K562 (cell line): Measurements from ENCODE around the gene CCDC87. TPM values are rescaled to one million over a fixed set of nuclear protein-coding genes. Genes with fewer than 3 reads are reported as not detected.

Source experiments
- ATF1 ChIP-seq, 2 experiments: fragments of 450-650 bp in 1 of 2; IDR thresholded peaks; 2 replicates each; pipeline ENCODE4 v1.6.1; 2016; ENCODE audit warnings: missing compliant biosample characterization in 1 of 2, missing genetic modification characterization in 1 of 2
- ATF2 ChIP-seq: sonication (generic); formaldehyde crosslinking; IDR thresholded peaks from 2 replicates; pipeline ENCODE4 v1.8.1; 2022; ENCODE audit warnings: missing genetic modification reagents
- BHLHE40 ChIP-seq: IDR thresholded peaks from 2 replicates; pipeline ENCODE4 v1.6.1; 2011; ENCODE audit warnings: low read length, improper control_type of control experiment
- EHMT2 ChIP-seq: fragments of 450-650 bp; IDR thresholded peaks from 2 replicates; pipeline ENCODE4 v1.6.1; 2018; ENCODE audit warnings: antibody characterized with exemption
- GABPB1 ChIP-seq: sonication (generic); formaldehyde crosslinking; IDR thresholded peaks from 2 replicates; pipeline ENCODE4 v1.8.0; 2022; ENCODE audit warnings: mild to moderate bottlenecking, missing genetic modification reagents
- IRF2 ChIP-seq: sonication (generic); formaldehyde crosslinking; IDR thresholded peaks from 2 replicates; pipeline ENCODE4 v1.8.1; 2022; ENCODE audit warnings: mild to moderate bottlenecking, missing genetic modification reagents
- MAZ ChIP-seq, 2 experiments: fragments of 450-650 bp in 1 of 2; sonication (generic) in 1 of 2; formaldehyde crosslinking; IDR thresholded peaks in 1 of 2; conservative IDR thresholded peaks in 1 of 2; 2 replicates each; pipeline versions ENCODE4 v1.4.0 to v1.5.0; 2020; ENCODE audit warnings: mild to moderate bottlenecking in 1 of 2, missing genetic modification reagents in 1 of 2
- MYBL2 ChIP-seq, 2 experiments: fragments of 450-650 bp in 1 of 2; sonication (generic) in 1 of 2; formaldehyde crosslinking in 1 of 2; IDR thresholded peaks; 2 replicates each; pipeline versions ENCODE4 v1.6.1 to v1.8.1; 2017 to 2022; ENCODE audit warnings: borderline replicate concordance in 1 of 2, inconsistent platforms in 1 of 2, low read depth in 1 of 2, mild to moderate bottlenecking in 1 of 2, missing genetic modification reagents in 1 of 2, moderate library complexity in 1 of 2
- MYNN ChIP-seq, 2 experiments: sonication (generic); formaldehyde crosslinking in 1 of 2; IDR thresholded peaks; 2 replicates each; pipeline versions ENCODE4 v1.5.0 to v1.6.1; 2016 to 2020; ENCODE audit warnings: antibody characterized with exemption in 1 of 2, missing genetic modification reagents in 1 of 2
- NCOA2 ChIP-seq, 2 experiments: fragments of 450-650 bp; IDR thresholded peaks; 2 replicates each; pipeline ENCODE4 v1.6.1; 2018; ENCODE audit warnings: mild to moderate bottlenecking in 2 of 2, moderate library complexity in 1 of 2; ENCODE audit not compliant: partially characterized antibody in 2 of 2
- NFE2 ChIP-seq: IDR thresholded peaks from 2 replicates; pipeline ENCODE4 v1.6.1; 2014; ENCODE audit warnings: antibody characterized with exemption, low read depth
- NKRF ChIP-seq: fragments of 450-650 bp; IDR thresholded peaks from 2 replicates; pipeline ENCODE4 v1.6.1; 2016; ENCODE audit warnings: borderline replicate concordance
- PHB ChIP-seq: fragments of 250-450 bp; sonication (Bioruptor Pico); IDR thresholded peaks from 2 replicates; pipeline ENCODE4 v1.5.0; 2021
- SMARCE1 ChIP-seq: fragments of 450-650 bp; IDR thresholded peaks from 2 replicates; pipeline ENCODE4 v1.7.1; 2016; ENCODE audit warnings: mild to moderate bottlenecking
- ZNF143 ChIP-seq: sonication (generic); formaldehyde crosslinking; IDR thresholded peaks from 2 replicates; pipeline ENCODE4 v1.9.0; 2022; ENCODE audit warnings: mild to moderate bottlenecking, missing genetic modification reagents
- polyA plus RNA-seq, 8 experiments: library from polyadenylated mRNA; depleted of rRNA in 4 of 8; stranded (reverse) in 5 of 8; unstranded in 3 of 8; fragments of >200 nt; fragmentation: Nextera tagmentation in 2 of 8; fragmentation: Illumina TruSeq in 1 of 8; extraction: Ambion mirVana in 2 of 8; extraction: Trizol in 1 of 8; gene quantifications; 2 replicates each; pipeline versions ENCODE4 v1.2.1 to v1.2.3, GENCODE V29; 2011 to 2014; ENCODE audit warnings: inconsistent platforms in 1 of 8, missing spikeins in 1 of 8
- total RNA-seq, 7 experiments: library from RNA; depleted of rRNA in 6 of 7; stranded (reverse); fragments of >200 nt in 6 of 7; fragmentation: Illumina TruSeq in 2 of 7; extraction: Trizol in 2 of 7; gene quantifications; 2 replicates each; pipeline versions ENCODE4 v1.2.1 to v1.2.3, GENCODE V29; 2011 to 2021; ENCODE audit warnings: low replicate concordance in 1 of 7
- TF ChIP-seq, protein P1 (sequence below): fragments of 450-650 bp; IDR thresholded peaks from one replicate; pipeline ENCODE4 v1.6.1; 2018; ENCODE audit warnings: mild to moderate bottlenecking, moderate library complexity; ENCODE audit not compliant: partially characterized antibody
- TF ChIP-seq, protein P2 (sequence below), 2 experiments: fragments of 200-800 bp in 1 of 2; sonication (Bioruptor generic) in 1 of 2; sonication (generic) in 1 of 2; formaldehyde crosslinking in 1 of 2; IDR thresholded peaks in 1 of 2; conservative IDR thresholded peaks in 1 of 2; 2 replicates each; pipeline versions ENCODE4 v1.5.0 to v1.6.1; 2016 to 2020; ENCODE audit warnings: missing compliant biosample characterization in 1 of 2, missing genetic modification characterization in 1 of 2, missing genetic modification reagents in 1 of 2
- TF ChIP-seq, protein P3 (sequence below), 2 experiments: fragments of 450-650 bp; conservative IDR thresholded peaks; 2 replicates each; pipeline ENCODE4 v1.6.1; 2017; ENCODE audit warnings: mild to moderate bottlenecking in 2 of 2, moderate library complexity in 2 of 2

Gene CCDC87
- total and polyA plus RNA-seq, 9 of the 15 experiments (the other 6 are each of a cell fraction or from before 2014, with no cell fraction given): 0.03 to 0.44 (median 0.15) TPM; not detected in 1

- TF ChIP-seq, protein P1, sequence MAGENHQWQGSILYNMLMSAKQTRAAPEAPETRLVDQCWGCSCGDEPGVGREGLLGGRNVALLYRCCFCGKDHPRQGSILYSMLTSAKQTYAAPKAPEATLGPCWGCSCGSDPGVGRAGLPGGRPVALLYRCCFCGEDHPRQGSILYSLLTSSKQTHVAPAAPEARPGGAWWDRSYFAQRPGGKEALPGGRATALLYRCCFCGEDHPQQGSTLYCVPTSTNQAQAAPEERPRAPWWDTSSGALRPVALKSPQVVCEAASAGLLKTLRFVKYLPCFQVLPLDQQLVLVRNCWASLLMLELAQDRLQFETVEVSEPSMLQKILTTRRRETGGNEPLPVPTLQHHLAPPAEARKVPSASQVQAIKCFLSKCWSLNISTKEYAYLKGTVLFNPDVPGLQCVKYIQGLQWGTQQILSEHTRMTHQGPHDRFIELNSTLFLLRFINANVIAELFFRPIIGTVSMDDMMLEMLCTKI: no peak
- TF ChIP-seq, protein P2, sequence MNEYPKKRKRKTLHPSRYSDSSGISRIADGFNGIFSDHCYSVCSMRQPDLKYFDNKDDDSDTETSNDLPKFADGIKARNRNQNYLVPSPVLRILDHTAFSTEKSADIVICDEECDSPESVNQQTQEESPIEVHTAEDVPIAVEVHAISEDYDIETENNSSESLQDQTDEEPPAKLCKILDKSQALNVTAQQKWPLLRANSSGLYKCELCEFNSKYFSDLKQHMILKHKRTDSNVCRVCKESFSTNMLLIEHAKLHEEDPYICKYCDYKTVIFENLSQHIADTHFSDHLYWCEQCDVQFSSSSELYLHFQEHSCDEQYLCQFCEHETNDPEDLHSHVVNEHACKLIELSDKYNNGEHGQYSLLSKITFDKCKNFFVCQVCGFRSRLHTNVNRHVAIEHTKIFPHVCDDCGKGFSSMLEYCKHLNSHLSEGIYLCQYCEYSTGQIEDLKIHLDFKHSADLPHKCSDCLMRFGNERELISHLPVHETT (CRISPR knock-in tag; conservative IDR thresholded peaks at IDR 0.05 in 1 of 2, IDR thresholded peaks at IDR 0.05 in 1 of 2): 0 out of 4 replicates have a peak, but pooled peaks of 1 of the 2 experiments have one; percentile 43
- TF ChIP-seq MYBL2 (IDR thresholded peaks at IDR 0.05; ENCODE audit: low read depth) (no peak), MYBL2 (CRISPR knock-in tag; IDR thresholded peaks at IDR 0.05; ENCODE audit: borderline replicate concordance) (no peak), PHB (CRISPR knock-in tag) (no peak), GABPB1 (CRISPR knock-in tag) (no peak), IRF2 (CRISPR knock-in tag) (no peak), NKRF (no peak), MAZ (CRISPR knock-in tag; conservative IDR thresholded peaks at IDR 0.05 in 1 of 2, IDR thresholded peaks at IDR 0.05 in 1 of 2) (no peak), MYNN (IDR thresholded peaks at IDR 0.05) (no peak), MYNN (CRISPR knock-in tag; IDR thresholded peaks at IDR 0.05) (no peak), ATF1 (CRISPR knock-in tag; IDR thresholded peaks at IDR 0.05) (no peak), ATF1 (tag; IDR thresholded peaks at IDR 0.05) (no peak), SMARCE1 (0 out of 2 replicates have a peak, but pooled peaks have one; percentile 32), NCOA2 (IDR thresholded peaks at IDR 0.05; ENCODE audit: partially characterized antibody in 2 of 2) (no peak), NFE2 (peak; percentile 50), EHMT2 (no peak), BHLHE40 (0 out of 2 replicates have a peak, but pooled peaks have one; percentile 12), ATF2 (CRISPR knock-in tag) (no peak), ZNF143 (CRISPR knock-in tag) (no peak)
- TF ChIP-seq, protein P3, sequence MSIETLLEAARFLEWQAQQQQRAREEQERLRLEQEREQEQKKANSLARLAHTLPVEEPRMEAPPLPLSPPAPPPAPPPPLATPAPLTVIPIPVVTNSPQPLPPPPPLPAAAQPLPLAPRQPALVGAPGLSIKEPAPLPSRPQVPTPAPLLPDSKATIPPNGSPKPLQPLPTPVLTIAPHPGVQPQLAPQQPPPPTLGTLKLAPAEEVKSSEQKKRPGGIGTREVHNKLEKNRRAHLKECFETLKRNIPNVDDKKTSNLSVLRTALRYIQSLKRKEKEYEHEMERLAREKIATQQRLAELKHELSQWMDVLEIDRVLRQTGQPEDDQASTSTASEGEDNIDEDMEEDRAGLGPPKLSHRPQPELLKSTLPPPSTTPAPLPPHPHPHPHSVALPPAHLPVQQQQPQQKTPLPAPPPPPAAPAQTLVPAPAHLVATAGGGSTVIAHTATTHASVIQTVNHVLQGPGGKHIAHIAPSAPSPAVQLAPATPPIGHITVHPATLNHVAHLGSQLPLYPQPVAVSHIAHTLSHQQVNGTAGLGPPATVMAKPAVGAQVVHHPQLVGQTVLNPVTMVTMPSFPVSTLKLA (conservative IDR thresholded peaks at IDR 0.05): peak in 1 of 2 experiments; percentile 39; a peak in 1 of 4 replicates
These were observed 2.5 kb upstream of the CCDC87 start (continued) for GRCh38 chr11:66595245-66595904.
